H1 (cell line): ENCODE data around the gene SMAD1.
"Not testable (repeated sequence)": the region's sequence is repeated elsewhere in the genome, so short reads cannot be mapped to it uniquely, and the experiment has no call there.

Experiments used
- ATF3 ChIP-seq: IDR thresholded peaks from 2 replicates; pipeline ENCODE4 v1.6.1; 2011; ENCODE audit warnings: low read depth, mild to moderate bottlenecking, low read length; ENCODE audit not compliant: insufficient read depth
- CBX8 ChIP-seq: fragments of 300-800, 300-1000 bp; sonication (generic); IDR thresholded peaks from 2 replicates; pipeline ENCODE4 v1.7.1; 2016; ENCODE audit warnings: low read depth, low read length, borderline replicate concordance
- CEBPB ChIP-seq: IDR thresholded peaks from 2 replicates; pipeline ENCODE4 v1.6.1; 2012; ENCODE audit warnings: low read depth, low read length
- CHD2 ChIP-seq: IDR thresholded peaks from 2 replicates; pipeline ENCODE4 v1.6.1; 2012; ENCODE audit warnings: low read length, improper control_type of control experiment
- CTCF ChIP-seq, 3 experiments: IDR thresholded peaks; 1 replicate in 2 of 3; 2 replicates in 1 of 3; pipeline versions ENCODE4 v1.5.1 to v1.6.1; 2011; ENCODE audit warnings: low read length in 3 of 3, mild to moderate bottlenecking in 3 of 3, inconsistent platforms in 2 of 3, low read depth in 1 of 3, moderate library complexity in 1 of 3; ENCODE audit not compliant: insufficient read depth in 1 of 3; ENCODE audit errors: control extremely low read depth in 1 of 3
- EGR1 ChIP-seq: IDR thresholded peaks from 2 replicates; pipeline ENCODE4 v1.6.1; 2011; ENCODE audit warnings: low read depth, low read length, borderline replicate concordance
- EP300 ChIP-seq, 2 experiments: IDR thresholded peaks; 1 replicate in 1 of 2; 2 replicates in 1 of 2; pipeline ENCODE4 v1.6.1; 2011 to 2012; ENCODE audit warnings: low read depth in 2 of 2, low read length in 2 of 2, mild to moderate bottlenecking in 2 of 2, borderline replicate concordance in 1 of 2, inconsistent platforms in 1 of 2, moderate library complexity in 1 of 2
- JUND ChIP-seq: IDR thresholded peaks from 2 replicates; pipeline ENCODE4 v1.6.1; 2011; ENCODE audit warnings: mild to moderate bottlenecking, improper control_type of control experiment, low read length
- MAX ChIP-seq: IDR thresholded peaks from 2 replicates; pipeline ENCODE4 v1.6.1; 2012; ENCODE audit warnings: inconsistent platforms
- POLR2A ChIP-seq, 2 experiments: IDR thresholded peaks; 1 replicate in 1 of 2; 2 replicates in 1 of 2; pipeline ENCODE4 v1.6.1; 2011; ENCODE audit warnings: low read depth in 2 of 2, low read length in 2 of 2, mild to moderate bottlenecking in 2 of 2; ENCODE audit errors: control extremely low read depth in 1 of 2
- POLR2AphosphoS5 ChIP-seq: IDR thresholded peaks from 2 replicates; pipeline ENCODE4 v1.6.1; 2011; ENCODE audit warnings: low read depth, low read length
- SUZ12 ChIP-seq: fragments of 200-600 bp; sonication (generic); IDR thresholded peaks from 2 replicates; pipeline ENCODE4 v1.6.1; 2012; ENCODE audit warnings: mild to moderate bottlenecking, inconsistent platforms, low read length, moderate library complexity, mixed read lengths
- TEAD4 ChIP-seq: IDR thresholded peaks from 2 replicates; pipeline ENCODE4 v1.6.1; 2012; ENCODE audit warnings: low read depth, low read length, inconsistent platforms, mixed read lengths

- not testable (repeated sequence) for TF ChIP-seq EP300 (IDR thresholded peaks at IDR 0.05; ENCODE audit: borderline replicate concordance in 1 of 2, low read depth in 2 of 2, low read length in 2 of 2); SUZ12; CTCF (IDR thresholded peaks at IDR 0.05; ENCODE audit: control extremely low read depth in 1 of 3, insufficient read depth in 1 of 3, low read depth in 1 of 3, low read length in 3 of 3); MAX; CBX8; EGR1; POLR2A (IDR thresholded peaks at IDR 0.05; ENCODE audit: control extremely low read depth in 1 of 2, low read depth in 2 of 2, low read length in 2 of 2); CHD2; ATF3; CEBPB; TEAD4; JUND; POLR2AphosphoS5
Observed at GRCh38 chr4:145574546-145574945, 92.9 kb downstream of the SMAD1 start.
